ENCODE results near the gene PHACTR3.

PHACTR3 gene

DNA sequence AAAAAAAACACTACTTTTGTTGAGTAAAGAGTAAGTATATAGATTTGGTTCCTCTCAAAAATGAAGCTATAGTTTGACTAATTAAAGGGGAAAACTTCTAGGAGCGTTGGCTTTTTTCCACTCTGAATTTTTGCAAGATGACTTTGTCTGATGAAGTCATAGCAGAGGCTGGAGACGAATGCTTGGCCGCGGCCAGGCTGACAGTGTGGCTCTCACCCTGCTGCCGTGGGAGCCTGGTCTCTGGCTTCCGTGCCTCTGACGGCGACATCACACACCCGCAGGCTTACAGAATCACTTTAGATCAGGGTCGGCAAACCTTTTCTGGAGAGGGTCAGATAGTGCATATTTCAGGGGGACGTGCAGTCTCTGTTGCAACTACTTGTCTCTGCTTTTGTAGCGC is 145.0 kb downstream of the PHACTR3 start:
- H3K27me3 Mint-ChIP-seq (ENCODE audit: low read depth), result peaks cover 77% of the 10 kb centered on the region
- no peaks in the 10 kb centered on the region for H3K9me3 Mint-ChIP-seq
- no peak overlapping the region for H3K4me3 Mint-ChIP-seq
- TF ChIP-seq, protein P1, sequence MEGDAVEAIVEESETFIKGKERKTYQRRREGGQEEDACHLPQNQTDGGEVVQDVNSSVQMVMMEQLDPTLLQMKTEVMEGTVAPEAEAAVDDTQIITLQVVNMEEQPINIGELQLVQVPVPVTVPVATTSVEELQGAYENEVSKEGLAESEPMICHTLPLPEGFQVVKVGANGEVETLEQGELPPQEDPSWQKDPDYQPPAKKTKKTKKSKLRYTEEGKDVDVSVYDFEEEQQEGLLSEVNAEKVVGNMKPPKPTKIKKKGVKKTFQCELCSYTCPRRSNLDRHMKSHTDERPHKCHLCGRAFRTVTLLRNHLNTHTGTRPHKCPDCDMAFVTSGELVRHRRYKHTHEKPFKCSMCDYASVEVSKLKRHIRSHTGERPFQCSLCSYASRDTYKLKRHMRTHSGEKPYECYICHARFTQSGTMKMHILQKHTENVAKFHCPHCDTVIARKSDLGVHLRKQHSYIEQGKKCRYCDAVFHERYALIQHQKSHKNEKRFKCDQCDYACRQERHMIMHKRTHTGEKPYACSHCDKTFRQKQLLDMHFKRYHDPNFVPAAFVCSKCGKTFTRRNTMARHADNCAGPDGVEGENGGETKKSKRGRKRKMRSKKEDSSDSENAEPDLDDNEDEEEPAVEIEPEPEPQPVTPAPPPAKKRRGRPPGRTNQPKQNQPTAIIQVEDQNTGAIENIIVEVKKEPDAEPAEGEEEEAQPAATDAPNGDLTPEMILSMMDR (IDR thresholded peaks at IDR 0.05; ENCODE audit: unreplicated experiment in 3 of 3), result no peak
- H3K4me1 Mint-ChIP-seq, result peaks cover 29% of the 10 kb centered on the region
- no peaks in the 10 kb centered on the region for H3K36me3 Mint-ChIP-seq (ENCODE audit: low read depth)
- peak overlapping the region in 1 of 3 experiments; percentile 29 for H3K27ac Mint-ChIP-seq

DNA sequence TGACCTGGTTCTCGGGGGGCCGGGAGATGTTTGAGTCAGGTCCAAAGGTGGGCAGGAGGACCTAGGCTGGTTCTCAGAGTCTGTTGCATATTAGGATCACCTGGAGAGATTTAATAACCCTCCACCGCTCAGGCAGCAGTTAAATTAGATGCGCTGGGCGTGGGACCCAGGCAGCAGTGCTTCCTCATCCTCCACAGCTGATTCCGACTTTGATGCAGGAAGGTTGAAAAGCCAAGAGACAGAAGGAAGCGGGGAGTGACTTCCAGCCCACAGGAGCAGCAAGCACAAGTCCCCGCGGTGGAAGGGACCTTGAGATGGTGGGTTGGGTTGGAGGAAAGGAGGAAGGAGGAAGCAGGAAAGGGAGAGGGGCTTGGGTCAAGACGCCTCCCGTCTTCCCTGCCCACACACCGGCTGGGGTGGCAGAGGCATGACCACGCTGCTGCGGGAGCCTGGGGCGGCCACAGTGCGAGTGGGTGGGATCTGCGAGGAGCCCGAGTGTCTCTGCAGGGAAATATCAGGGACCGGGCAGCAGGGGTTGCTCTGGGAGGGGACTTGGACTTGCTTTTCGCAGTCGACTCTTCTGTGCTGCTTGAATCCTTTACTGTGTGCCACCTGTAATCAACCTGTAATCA is 146.0 kb downstream of the PHACTR3 start:
- Mint-ChIP-seq H3K27me3 (ENCODE audit: low read depth) (peaks cover 80% of the 10 kb centered on the region), H3K9me3 (no peaks in the 10 kb centered on the region), H3K4me1 (peaks cover 29% of the 10 kb centered on the region), H3K36me3 (ENCODE audit: low read depth) (no peaks in the 10 kb centered on the region), H3K27ac (no peak overlapping the region), H3K4me3 (no peak overlapping the region)
- TF ChIP-seq, protein P1 (IDR thresholded peaks at IDR 0.05; ENCODE audit: unreplicated experiment in 3 of 3), result no peak

DNA sequence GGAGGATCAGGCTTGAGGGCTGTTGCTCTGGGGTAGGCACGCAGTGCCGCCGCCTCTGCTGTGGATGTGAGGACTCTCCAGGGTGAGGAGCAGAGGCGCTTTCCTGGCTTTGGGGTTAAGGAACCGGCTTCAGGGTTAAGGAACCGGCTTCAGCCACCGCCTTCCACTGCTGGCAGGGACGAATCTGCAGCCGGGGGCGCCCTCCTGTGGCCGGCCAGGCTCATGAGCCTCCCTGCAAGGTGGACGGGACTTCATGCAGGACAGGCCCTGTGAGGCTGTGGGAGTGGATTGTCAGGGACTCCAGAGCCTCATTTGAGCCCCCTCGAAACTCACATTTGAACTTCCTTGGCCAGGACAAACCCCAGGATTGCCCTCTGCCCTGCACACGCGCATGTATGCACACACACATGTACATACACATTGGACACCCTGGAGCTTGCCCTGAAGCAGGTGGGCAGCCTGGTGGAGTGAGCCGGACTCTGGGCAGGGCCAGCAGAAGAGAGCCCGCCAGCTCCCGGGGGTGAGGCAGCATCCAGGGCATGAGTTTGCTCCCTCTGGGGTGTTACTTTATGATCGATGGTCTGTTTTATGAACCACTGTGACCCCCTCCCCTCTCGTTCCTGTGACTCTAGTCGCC is 146.9 kb downstream of the PHACTR3 start:
- no peak overlapping the region for H3K4me3 Mint-ChIP-seq
- no peaks in the 10 kb centered on the region for H3K9me3 Mint-ChIP-seq
- H3K36me3 Mint-ChIP-seq (ENCODE audit: low read depth), result no peaks in the 10 kb centered on the region
- no peak overlapping the region for H3K27ac Mint-ChIP-seq
- H3K4me1 Mint-ChIP-seq, result peaks cover 29% of the 10 kb centered on the region
- H3K27me3 Mint-ChIP-seq (ENCODE audit: low read depth), result peaks cover 86% of the 10 kb centered on the region
- TF ChIP-seq, protein P1 (IDR thresholded peaks at IDR 0.05; ENCODE audit: unreplicated experiment in 3 of 3), result peak; percentile 75 to 79 (median 75)

DNA sequence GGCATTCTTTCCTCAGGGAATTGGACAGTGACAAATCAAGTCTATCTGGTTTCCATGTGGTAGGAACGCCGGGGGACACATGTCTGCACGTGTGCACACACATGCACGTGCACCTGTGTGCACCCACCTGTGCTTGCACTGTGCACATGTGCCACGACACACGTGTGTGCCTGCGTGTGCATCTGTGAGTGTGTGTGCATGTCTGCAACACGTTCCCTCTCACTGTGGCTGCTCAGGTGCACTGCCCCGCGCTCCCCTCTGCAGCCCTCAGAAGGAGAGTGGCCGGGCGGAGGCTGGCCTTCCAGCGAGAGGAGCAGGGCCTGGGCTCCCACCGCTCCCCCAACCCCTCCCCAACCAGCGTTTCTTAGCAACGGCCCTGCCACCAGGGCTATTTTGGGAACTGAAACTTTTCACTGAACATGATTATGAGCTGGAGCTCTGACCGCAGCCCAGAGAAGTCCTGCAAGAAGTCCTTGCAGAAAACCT is 147.8 kb downstream of the PHACTR3 start:
- Mint-ChIP-seq H3K4me3 (no peak overlapping the region), H3K27ac (no peak overlapping the region)

DNA sequence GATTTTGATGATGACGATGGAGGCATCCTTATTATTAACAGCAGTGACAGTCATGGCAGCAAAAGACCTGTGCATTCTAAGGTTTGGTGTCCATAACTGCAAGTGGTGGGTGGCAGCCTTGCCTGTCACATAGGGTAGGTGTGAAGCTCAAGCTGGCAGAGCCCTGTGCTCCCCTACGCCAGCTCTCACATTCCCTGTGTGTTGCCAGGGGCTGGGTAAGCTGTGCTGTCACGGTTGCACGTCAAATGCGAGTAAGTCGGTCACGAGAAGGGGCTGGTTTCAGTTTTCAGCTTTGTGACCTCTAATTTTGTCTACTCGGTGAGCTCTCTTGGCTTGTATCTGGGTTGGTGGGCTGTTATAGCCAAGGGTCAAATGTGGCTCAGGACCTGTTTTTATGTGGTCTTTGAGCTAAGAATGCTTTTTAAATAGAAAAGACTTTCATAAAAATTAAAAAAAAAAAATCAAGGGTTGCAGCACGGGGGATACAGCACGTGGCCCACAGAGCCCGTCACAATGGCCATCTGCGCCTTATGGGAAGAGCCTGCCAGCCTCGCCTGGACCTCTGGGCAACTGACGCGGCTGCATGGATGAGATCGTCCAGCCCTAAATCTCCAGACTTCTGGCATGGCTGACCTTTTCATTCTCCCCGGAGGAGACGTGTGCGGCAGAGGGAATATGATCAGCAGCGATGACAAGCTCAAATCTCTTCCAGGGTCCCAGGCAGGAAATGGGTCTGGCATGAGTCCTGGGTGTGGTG is 148.5 kb downstream of the PHACTR3 start:
- Mint-ChIP-seq H3K27me3 (ENCODE audit: low read depth) (peaks cover 85% of the 10 kb centered on the region), H3K27ac (no peak overlapping the region), H3K4me3 (no peak overlapping the region), H3K9me3 (no peaks in the 10 kb centered on the region), H3K36me3 (ENCODE audit: low read depth) (no peaks in the 10 kb centered on the region), H3K4me1 (peaks cover 29% of the 10 kb centered on the region)
- TF ChIP-seq, protein P1 (IDR thresholded peaks at IDR 0.05; ENCODE audit: unreplicated experiment in 3 of 3), result no peak

More for the DNA sequence above, 147.8 kb downstream of the PHACTR3 start:
- Mint-ChIP-seq H3K4me1 (peaks cover 29% of the 10 kb centered on the region), H3K36me3 (ENCODE audit: low read depth) (no peaks in the 10 kb centered on the region), H3K27me3 (ENCODE audit: low read depth) (peaks cover 87% of the 10 kb centered on the region), H3K9me3 (no peaks in the 10 kb centered on the region)
- TF ChIP-seq, protein P1 (IDR thresholded peaks at IDR 0.05; ENCODE audit: unreplicated experiment in 3 of 3), result no peak
